ENCODE measurements around the gene ZNF254.

GRCh38 chr19:24081056-24081455 lies 5.9 kb upstream of the ZNF254 start:
- TF ChIP-seq CTCF (IDR thresholded peaks at IDR 0.05) (no peak), EP300 (IDR thresholded peaks at IDR 0.05) (no peak), POLR2A (IDR thresholded peaks at IDR 0.05) (no peak), POLR2AphosphoS5 (IDR thresholded peaks at IDR 0.05) (no peak)

All from stomach (tissue), 4 donors.